ENCODE measurements around the gene RYR3. TPM values are rescaled to one million over a fixed set of nuclear protein-coding genes. Genes with fewer than 3 reads are reported as not detected.

RYR3 gene
- total RNA-seq, 1 donor from 2014 or later: 0.08 TPM

DNA sequence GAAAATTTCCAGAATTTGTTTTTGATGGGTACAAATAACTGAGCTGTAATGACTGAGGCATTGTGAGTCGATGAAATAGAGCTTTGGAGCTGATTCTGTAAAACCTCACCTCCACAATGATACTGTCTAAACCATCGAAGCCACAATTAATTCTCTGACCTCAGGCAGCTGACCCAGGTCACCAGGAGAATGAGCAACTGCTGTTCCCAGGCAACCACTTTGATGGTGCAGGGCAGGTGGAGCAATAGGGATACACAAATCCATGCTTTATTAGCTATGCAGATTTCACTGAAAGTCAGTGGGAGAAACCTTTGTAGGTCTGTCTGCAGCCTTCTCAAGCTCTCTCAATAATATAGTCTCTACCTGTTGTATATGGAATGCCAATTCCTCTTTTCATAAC is 204.4 kb downstream of the RYR3 start:
- Histone ChIP-seq H3K27me3 (ENCODE audit: low read depth) (peaks cover 7% of the 10 kb centered on the region), H3K9me3 (replicated peaks) (no peaks in the 10 kb centered on the region), H3K27ac (replicated peaks) (no peak overlapping the region), H3K36me3 (no peaks in the 10 kb centered on the region), H3K4me3 (no peak overlapping the region), H3K4me1 (no peaks in the 10 kb centered on the region)
- intact Hi-C loops (cut with micrococcal nuclease): no loop called here
- TF ChIP-seq, protein P1, sequence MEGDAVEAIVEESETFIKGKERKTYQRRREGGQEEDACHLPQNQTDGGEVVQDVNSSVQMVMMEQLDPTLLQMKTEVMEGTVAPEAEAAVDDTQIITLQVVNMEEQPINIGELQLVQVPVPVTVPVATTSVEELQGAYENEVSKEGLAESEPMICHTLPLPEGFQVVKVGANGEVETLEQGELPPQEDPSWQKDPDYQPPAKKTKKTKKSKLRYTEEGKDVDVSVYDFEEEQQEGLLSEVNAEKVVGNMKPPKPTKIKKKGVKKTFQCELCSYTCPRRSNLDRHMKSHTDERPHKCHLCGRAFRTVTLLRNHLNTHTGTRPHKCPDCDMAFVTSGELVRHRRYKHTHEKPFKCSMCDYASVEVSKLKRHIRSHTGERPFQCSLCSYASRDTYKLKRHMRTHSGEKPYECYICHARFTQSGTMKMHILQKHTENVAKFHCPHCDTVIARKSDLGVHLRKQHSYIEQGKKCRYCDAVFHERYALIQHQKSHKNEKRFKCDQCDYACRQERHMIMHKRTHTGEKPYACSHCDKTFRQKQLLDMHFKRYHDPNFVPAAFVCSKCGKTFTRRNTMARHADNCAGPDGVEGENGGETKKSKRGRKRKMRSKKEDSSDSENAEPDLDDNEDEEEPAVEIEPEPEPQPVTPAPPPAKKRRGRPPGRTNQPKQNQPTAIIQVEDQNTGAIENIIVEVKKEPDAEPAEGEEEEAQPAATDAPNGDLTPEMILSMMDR (IDR thresholded peaks at IDR 0.05; ENCODE audit: borderline replicate concordance): no peak
- DNase-seq: no peak

DNA sequence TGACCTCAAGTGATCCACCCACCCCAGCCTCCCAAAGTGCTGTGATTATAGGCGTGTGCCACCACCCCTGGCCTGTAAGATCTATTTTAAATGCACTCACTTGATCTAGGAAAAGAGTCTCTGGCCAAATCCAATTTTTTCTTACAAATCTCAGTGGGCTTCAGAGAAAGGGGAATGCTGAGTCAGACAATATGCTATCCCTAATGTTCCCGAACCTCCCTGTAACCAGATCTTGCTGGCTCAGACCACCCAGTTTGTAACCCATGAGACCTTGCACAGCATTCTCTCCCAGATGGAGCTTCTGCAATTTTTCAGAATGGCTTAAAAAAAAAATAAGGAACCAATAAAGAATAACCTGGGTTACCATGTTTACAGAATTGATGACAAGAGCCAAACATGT is 205.8 kb downstream of the RYR3 start:
- Histone ChIP-seq H3K4me1 (no peaks in the 10 kb centered on the region), H3K4me3 (no peak overlapping the region), H3K27ac (replicated peaks) (no peak overlapping the region), H3K9me3 (replicated peaks) (no peaks in the 10 kb centered on the region), H3K27me3 (ENCODE audit: low read depth) (peaks cover 7% of the 10 kb centered on the region), H3K36me3 (no peaks in the 10 kb centered on the region)
- no peak for DNase-seq
- TF ChIP-seq, protein P1 (IDR thresholded peaks at IDR 0.05; ENCODE audit: borderline replicate concordance): no peak
- intact Hi-C loops (cut with micrococcal nuclease): no loop called here

DNA sequence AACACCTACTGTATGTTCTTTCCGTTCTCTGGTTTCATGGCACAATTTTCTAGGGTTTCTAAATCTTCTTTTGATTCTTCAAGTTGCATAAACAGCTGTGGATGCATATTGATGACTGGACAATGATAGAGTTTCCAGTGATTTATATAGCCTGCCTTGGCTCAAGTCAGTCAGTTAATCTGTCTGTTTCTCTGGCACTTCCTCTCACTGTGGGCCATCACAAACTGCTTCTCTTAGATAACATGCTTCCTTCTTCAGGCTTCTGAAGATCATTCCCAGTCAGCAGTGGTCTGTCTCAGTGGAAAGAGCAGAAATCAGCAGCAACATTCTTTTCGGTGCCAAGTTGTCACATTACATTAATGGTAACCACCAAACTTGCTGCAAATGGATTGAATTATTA is 207.2 kb downstream of the RYR3 start:
- intact Hi-C loops (cut with micrococcal nuclease): no loop called here
- Histone ChIP-seq H3K9me3 (replicated peaks) (no peaks in the 10 kb centered on the region), H3K4me3 (no peak overlapping the region), H3K4me1 (no peaks in the 10 kb centered on the region), H3K36me3 (no peaks in the 10 kb centered on the region), H3K27ac (replicated peaks) (no peak overlapping the region), H3K27me3 (ENCODE audit: low read depth) (peaks cover 6% of the 10 kb centered on the region)
- TF ChIP-seq, protein P1 (IDR thresholded peaks at IDR 0.05; ENCODE audit: borderline replicate concordance): no peak
- no peak for DNase-seq

DNA sequence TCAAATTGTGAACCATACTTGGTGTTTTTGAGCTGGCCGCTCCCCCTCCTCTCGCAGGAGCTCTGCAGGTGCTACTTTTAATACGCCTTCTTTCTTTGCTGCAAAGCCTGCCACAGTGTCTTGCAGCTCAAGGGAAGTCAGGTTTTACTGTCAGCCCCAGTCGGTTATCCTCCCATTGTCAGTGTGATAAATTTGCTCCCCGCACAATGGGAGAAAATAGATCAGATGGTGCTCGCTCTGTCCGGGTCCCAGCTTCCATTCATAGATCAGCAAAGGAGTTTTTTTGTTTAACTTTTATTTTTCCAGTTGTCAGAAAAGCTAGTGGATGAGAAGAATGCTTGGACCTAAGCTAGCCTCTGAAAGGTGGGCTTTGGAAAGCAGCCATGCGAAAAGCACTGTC is 207.7 kb downstream of the RYR3 start:
- intact Hi-C loops (cut with micrococcal nuclease): no loop called here
- H3K9me3 ChIP-seq (replicated peaks): no peaks in the 10 kb centered on the region
- DNase-seq: no peak
- no peaks in the 10 kb centered on the region for H3K4me1 ChIP-seq
- TF ChIP-seq, protein P1 (IDR thresholded peaks at IDR 0.05; ENCODE audit: borderline replicate concordance): no peak
- H3K36me3 ChIP-seq: no peaks in the 10 kb centered on the region
- H3K4me3 ChIP-seq: no peak overlapping the region
- peaks cover 1% of the 10 kb centered on the region for H3K27me3 ChIP-seq (ENCODE audit: low read depth)
- no peak overlapping the region for H3K27ac ChIP-seq (replicated peaks)

DNA sequence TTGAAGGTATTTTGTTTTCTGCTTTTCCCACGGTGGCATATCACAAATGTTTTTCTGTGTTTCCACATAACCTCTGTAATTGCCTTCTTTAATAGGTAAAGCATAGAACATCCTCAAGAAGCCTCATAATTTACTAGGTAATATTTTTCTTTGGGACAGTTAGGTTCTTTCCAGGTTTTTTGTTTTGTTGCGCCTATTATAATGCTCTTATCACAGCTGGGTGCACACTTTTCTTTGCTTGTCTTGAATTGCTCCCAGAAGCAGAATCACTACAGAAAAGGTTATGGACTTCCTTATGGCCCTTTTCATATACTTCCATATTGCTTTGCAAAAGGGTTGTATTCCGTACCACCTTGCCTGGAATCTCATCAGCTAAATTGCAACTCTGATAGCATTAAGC is 213.5 kb downstream of the RYR3 start:
- no peaks in the 10 kb centered on the region for H3K27me3 ChIP-seq (ENCODE audit: low read depth)
- TF ChIP-seq, protein P1 (IDR thresholded peaks at IDR 0.05; ENCODE audit: borderline replicate concordance): no peak
- no peaks in the 10 kb centered on the region for H3K36me3 ChIP-seq
- no peaks in the 10 kb centered on the region for H3K9me3 ChIP-seq (replicated peaks)
- intact Hi-C loops (cut with micrococcal nuclease): no loop called here
- no peak overlapping the region for H3K4me3 ChIP-seq
- DNase-seq: no peak
- H3K4me1 ChIP-seq: no peaks in the 10 kb centered on the region
- H3K27ac ChIP-seq (replicated peaks): no peak overlapping the region

DNA sequence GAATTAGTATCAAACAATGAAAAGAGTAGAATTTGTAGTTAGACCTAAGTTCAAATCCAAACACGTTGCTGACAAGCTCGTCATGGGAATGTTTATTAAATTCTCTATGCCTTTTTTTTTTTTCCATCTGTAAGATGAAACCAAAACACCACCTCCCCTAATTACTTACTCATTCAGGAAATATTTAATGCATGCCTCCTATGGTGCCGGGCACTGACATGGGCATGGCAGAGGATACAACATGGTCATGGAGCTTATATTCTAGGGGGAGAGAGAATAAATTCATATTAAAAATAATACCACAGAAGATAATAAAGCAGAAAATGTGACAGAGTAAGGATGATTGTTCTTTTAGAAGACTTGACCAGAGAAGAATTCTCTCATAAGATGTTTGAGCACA is 215.8 kb downstream of the RYR3 start:
- Histone ChIP-seq H3K36me3 (no peaks in the 10 kb centered on the region), H3K27ac (replicated peaks) (no peak overlapping the region)
- intact Hi-C loops (cut with micrococcal nuclease): no loop called here

More for the DNA sequence above, 215.8 kb downstream of the RYR3 start:
- no peak overlapping the region for H3K4me3 ChIP-seq
- no peak for DNase-seq
- no peaks in the 10 kb centered on the region for H3K4me1 ChIP-seq
- no peaks in the 10 kb centered on the region for H3K9me3 ChIP-seq (replicated peaks)
- TF ChIP-seq, protein P1 (IDR thresholded peaks at IDR 0.05; ENCODE audit: borderline replicate concordance): no peak
- H3K27me3 ChIP-seq (ENCODE audit: low read depth): no peaks in the 10 kb centered on the region

Data from left ventricle myocardium inferior (tissue), 1 donor.